Stimulated activated CD4-positive, alpha-beta T cell treated with anti-CD3 and anti-CD28 coated beads, TNF-alpha, amount 100 ng/mL, for 48 hours (primary cell): Measurements from ENCODE around the gene HABP4.

Experiments used
- DNase-seq, 3 donors: peaks; one replicate each; pipeline ENCODE4 v3.0.0-alpha.2; 2020; ENCODE audit warnings: low read depth in 3 of 3

HABP4 gene

GRCh38 chr9:96435345-96435744 lies 14.6 kb upstream of the HABP4 start:
- DNase-seq = no peak

- DNase-seq = no peak
These were observed 13.9 kb upstream of the HABP4 start for GRCh38 chr9:96436063-96436455.

GRCh38 chr9:96436456-96437126 lies 13.4 kb upstream of the HABP4 start:
- no peak for DNase-seq

- no peak for DNase-seq
These were observed 12.5 kb upstream of the HABP4 start for GRCh38 chr9:96437454-96437853.

GRCh38 chr9:96440671-96441199 lies 9.2 kb upstream of the HABP4 start:
- no peak for DNase-seq

- peak in 1 of 3 donors; percentile 26 for DNase-seq
These were observed 8.0 kb upstream of the HABP4 start for GRCh38 chr9:96441798-96442445.

GRCh38 chr9:96442491-96442890 lies 7.5 kb upstream of the HABP4 start:
- DNase-seq = no peak

- no peak for DNase-seq
These were observed 2.6 kb upstream of the HABP4 start for GRCh38 chr9:96447406-96447805.

- DNase-seq = no peak
These were observed 1.3 kb upstream of the HABP4 start for GRCh38 chr9:96448546-96449170.

GRCh38 chr9:96449523-96449844 lies 485 bp upstream of the HABP4 start:
- no peak for DNase-seq

GRCh38 chr9:96450613-96451528 lies 902 bp downstream of the HABP4 start:
- DNase-seq = peak in 1 of 3 donors; percentile 17

GRCh38 chr9:96453625-96454024 lies 3.7 kb downstream of the HABP4 start:
- no peak for DNase-seq

GRCh38 chr9:96457266-96457665 lies 7.3 kb downstream of the HABP4 start:
- DNase-seq = no peak

- DNase-seq = no peak
These were observed 8.3 kb downstream of the HABP4 start for GRCh38 chr9:96458226-96458625.

- DNase-seq = no peak
These were observed 9.5 kb downstream of the HABP4 start for GRCh38 chr9:96459268-96460007.

GRCh38 chr9:96460470-96460869 lies 10.5 kb downstream of the HABP4 start:
- DNase-seq = no peak

GRCh38 chr9:96460882-96461281 lies 10.9 kb downstream of the HABP4 start:
- no peak for DNase-seq

- no peak for DNase-seq
These were observed 11.4 kb downstream of the HABP4 start for GRCh38 chr9:96461336-96461735.

GRCh38 chr9:96462541-96462940 lies 12.6 kb downstream of the HABP4 start:
- no peak for DNase-seq

GRCh38 chr9:96464426-96464825 lies 14.5 kb downstream of the HABP4 start:
- DNase-seq = no peak

GRCh38 chr9:96467784-96468183 lies 17.8 kb downstream of the HABP4 start:
- no peak for DNase-seq
